Measurements from ENCODE around the gene CTXND2.

The CTXND2 gene

GRCh38 chr1:150961756-150962155 is 74.8 kb downstream of the CTXND2 start:
- DNase-seq (ENCODE audit: low spot score): no peak

Measured in COLO829 (cell line).